Activated T-helper 9 cell treated with anti-CD3 and anti-CD28 coated beads, Interleukin-2, amount 50 U/mL, for 16 hours (primary cell): ENCODE measurements around the gene CCDC152.
"Not testable (repeated sequence)": the region's sequence is repeated elsewhere in the genome, so short reads cannot be mapped to it uniquely, and the experiment has no call there.

ENCODE experiments used
- DNase-seq: peaks from one replicate; pipeline ENCODE4 v3.0.0-alpha.2; 2020; ENCODE audit warnings: low read depth

Gene CCDC152

DNA sequence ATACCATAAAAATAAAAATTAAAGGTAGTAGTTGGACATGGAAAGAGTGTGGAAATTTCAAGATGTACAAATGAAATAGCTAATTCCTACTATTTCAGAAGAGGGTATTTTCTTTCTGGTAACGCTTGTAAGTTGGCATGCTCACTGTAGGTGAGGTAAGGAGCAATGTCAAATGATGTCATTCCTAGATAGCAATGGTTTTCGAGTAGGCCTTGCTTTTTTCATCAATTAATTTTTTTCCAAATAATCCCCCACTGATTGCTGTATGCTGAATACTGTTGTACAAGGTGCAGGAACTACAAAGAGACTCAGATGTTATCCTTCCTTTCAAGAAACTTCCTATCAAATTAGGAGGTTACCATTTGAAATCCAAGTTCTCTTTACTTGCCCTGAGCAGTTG lies 56.0 kb downstream of the CCDC152 start:
- DNase-seq: no peak

DNA sequence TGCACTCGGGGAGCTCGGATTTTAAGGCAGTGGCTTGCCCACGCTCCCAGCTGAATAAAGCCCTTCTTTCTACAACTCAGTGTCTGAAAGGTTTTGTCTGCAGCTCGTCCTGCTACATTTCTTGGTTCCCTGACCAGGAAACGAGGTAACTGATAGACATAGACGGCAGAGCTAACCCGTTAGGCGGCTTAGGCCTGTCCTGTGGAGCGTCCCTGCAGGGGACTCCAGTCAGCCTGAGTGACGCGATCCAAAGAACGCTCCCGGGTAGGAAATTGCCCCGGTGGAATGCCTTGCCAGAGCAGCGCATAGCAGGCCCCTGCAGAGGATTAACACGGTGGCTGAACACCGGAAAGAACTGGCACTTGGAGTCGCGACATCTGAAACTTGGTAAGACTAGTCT lies 56.9 kb downstream of the CCDC152 start:
- DNase-seq: no peak

DNA sequence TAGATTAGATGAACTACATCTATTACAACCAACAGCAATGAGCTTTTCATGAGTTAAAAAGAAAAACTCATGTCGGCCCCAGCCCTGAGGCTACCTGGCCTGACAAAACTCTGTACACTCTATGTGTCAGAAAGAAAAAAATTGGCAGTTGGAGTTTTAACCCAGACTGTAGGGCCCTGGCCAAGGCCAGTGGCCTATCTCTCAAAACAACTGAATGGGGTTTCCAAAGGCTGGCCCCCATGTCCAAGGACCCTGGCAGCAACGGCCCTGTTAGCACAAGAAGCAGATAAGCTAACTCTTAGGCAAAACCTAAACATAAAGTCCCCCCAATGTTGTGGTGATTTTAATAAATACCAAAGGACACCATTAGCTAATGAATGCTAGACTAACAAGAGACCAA lies 59.9 kb downstream of the CCDC152 start:
- not testable (repeated sequence) for DNase-seq

DNA sequence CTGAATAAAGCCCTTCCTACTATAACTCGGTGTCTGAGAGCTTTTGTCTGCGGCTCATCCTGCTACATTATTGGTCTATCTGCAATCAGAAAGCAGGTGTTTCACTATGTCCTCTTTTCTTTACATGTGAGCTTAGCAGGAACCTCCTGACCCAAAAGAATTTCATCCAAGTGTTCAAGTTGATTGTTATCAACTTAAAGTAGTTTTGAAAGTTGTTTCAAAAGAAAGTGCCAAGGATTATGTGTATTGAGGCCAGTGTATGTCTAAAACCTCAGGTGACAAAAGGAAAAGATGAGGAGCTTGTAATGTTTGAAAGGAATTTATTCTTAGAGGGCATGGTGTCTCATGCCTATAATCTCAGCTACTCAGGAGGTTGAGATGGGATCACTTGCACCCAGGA lies 63.1 kb downstream of the CCDC152 start:
- no peak for DNase-seq

DNA sequence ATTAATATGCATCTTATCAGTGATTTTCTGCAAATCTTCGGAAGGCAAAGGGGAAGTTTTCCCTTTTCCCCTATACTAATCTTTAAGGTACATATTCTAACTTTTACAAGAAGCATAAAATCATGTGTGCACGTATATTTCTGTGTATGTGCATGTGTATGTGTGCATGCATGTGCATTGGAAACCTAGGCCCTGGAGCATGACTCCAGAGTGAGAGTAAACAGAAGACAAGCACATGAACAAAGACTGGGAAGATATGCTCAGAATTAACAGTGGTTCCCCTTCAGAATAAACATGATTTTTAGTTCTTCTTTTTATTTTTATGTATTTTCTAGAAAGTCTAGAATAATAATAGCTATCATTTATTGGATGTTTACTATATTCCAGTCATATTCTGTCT lies 65.9 kb downstream of the CCDC152 start:
- no peak for DNase-seq

DNA sequence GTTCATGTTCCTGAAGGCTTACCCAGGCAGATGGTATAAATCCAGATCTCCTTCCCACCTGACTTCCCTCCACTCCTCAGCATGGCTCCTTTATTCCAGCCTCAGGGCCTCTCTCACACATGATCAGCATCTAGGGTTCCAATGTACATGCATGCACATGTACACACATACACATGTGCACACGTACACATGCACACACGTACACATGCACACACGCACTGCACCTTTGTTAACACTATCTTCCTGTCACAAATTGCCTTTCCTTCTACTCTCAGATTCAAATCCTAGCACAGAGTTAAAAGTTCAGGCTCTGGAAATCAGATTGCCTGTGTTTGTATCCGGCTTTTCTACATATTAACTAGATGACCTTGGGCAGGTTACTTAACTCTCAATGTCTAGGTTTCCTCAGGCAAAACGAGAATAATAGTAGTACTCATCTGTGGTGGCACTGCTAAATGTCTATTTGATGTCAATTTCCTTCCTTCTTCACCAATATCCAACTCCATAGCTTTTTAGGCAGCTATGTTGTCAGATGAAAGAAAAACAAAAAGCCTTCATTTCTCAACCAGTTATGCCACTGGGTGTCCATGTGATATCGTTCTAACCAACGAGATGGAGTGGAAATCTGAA lies 67.8 kb downstream of the CCDC152 start:
- DNase-seq: no peak

DNA sequence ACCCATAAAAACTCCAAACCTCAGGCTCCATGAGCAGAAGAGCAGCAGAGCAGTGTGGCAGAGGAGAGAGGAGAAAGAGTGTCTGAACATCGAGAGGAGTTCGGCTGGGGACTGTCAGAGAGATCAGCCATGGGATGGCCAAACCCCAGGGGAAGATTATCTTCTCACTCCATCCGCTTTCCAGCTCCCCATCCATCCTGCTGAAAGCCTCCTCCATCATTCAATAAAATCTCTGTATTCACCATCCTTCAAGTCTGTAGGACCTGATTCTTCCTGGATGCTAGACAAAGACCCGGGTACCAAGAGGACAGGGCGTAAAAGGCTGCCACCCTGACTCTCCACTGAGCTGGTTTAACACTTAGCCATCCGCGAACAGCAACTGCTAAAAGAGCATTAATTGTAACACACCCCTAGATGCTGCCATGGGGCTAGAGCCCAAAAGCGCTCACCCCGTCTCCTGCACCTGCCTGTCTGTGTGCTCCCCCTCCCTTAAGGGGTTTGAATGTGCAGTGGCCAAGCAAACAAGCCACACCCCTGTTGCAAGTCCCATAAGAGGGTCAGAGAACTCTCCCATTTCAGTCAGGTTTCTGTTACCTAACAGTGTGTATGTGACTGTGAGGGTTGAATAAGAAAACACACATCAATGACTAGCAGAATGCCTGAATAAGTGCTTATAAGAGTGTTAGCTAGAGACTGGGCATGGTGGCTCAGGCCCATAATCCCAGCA lies 69.0 kb downstream of the CCDC152 start:
- no peak for DNase-seq

DNA sequence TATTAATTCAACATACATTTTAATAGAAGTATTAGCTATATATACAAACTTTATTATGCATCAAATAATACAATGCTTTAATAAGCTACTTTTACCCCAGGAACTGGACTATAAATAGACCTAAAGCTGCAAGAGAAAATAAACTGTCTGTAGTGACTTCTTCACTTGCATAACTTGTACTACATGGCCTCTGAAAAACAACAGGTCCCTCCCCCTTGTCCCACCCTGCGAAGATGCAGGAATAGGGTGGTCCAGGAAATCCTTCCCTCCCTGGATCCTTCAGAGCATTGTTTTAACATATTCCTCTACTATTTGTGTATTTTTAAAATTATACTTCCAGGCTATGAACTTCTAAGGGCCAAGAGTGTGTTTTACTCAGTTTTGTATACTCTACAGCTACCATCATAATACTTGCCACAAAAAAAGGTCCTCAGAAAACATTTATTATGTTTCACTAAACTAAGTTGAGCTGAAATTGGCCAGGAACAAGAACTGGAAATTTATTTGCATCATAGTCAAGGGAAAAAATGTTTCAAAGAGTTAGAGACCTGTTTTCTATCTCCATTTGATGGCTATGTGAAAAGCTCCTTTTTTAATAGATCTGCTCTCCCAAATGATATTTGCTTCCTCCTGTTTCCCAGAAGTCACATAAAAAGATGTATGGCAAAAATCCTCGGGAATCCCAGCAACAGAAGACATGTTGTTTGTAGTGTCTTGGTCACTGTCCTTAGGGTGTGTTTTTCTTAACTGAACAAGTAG lies 70.3 kb downstream of the CCDC152 start:
- no peak for DNase-seq

DNA sequence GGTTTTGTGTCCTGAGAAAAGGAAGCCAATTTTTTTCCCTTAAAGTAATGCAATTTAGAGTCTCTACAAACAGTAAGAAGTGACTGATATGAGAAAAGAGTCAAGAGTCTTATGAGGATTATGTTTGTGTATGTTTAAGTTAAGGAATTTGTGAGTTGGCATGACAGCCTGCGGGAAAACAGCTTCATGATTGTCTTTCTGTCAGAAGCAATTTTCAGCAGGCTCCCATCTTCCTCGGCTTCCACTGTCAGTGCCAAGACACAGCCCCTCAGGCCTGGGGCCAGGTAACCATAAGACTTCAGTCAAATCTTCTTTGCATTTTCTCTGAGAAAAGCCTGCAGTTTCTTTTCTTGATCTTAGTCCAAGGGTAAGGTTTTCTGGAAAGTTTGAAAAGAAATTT lies 72.1 kb downstream of the CCDC152 start:
- no peak for DNase-seq

DNA sequence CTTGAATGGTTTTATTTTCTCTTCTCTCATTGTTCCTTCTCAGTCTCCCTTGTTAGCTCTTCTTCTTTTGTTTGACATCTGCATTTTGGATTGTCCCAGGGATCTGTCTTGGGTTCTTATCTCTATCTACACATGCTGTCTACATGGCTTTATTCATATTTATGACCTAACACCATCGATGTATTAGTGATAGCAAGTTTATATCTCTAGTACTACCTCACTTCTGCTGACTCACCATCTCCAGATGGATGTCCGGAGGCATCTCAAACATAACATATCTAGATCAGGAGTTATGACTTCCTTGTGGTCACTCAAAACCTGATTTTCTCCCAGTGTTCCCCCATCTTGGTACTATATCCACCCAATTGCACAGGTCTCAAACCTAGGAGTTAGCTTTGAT lies 74.3 kb downstream of the CCDC152 start:
- no peak for DNase-seq

DNA sequence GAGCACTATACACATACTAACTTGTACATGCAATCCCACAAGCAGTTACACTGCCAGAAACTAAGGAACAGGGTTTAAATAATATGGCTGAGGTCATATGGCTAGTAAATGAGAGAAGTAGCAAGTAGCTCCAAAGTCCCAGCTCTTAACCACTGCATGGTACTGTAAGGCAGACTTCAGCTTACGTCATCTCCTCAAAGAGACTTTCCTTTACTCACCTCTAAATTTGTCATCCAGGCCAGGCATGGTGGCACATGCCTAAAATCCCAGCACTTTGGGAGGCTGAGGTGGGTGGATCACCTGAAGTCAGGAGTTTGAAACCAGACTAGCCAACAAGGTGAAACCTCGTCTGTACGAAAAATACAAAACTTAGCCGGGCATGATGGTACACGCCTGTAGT lies 75.4 kb downstream of the CCDC152 start:
- no peak for DNase-seq

DNA sequence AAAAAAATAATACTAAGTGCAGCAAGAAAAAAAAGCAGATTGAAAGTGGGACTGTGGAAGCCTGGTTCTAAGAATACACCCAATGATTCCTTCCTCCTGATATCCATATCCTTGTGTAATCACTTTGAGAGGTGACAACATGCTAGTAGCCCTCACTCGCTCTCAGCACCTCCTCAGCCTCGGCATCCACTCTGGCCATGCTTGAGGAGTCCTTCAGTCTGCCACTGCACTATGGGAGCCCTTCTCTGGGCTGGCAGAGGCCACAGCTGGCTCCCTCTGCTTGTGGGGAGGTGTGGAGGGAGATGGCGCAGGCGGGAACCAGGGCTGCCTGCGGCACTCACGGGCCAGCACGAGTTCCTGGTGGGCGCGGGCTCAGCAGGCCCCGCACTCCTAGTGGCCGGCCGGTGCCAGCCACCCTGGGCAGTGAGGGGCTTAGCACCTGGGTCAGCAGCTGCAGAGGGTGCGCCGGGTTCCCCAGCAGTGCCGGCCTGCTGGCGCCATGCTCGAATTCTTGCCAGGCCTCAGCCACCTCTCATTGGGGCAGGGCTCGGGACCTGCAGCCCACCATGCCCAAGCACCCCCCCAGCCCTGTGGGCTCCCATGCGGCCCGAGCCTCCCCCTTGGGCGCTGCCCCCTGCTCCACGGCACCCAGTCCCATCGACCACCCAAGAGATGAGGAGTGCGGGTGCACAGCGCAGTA lies 79.6 kb downstream of the CCDC152 start:
- no peak for DNase-seq

DNA sequence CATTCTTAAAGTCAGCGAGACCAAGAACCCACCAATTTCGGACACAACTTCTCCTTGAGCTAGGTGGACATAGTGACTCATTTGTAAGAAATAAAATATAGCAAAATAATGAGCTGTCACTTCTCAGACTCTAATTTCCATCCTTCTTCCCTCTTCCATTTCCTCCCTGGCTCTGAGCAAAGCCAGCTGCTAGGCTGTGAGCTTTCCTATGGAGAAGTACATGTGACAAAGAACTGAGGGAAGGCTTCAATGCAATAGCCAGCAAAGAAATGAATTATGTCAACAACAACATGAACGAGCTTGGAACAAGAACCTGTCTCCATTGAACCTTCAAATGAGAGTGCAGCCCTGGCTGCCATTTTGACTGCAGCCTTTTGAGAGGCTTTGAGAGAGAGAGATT lies 81.0 kb downstream of the CCDC152 start:
- DNase-seq: no peak

DNA sequence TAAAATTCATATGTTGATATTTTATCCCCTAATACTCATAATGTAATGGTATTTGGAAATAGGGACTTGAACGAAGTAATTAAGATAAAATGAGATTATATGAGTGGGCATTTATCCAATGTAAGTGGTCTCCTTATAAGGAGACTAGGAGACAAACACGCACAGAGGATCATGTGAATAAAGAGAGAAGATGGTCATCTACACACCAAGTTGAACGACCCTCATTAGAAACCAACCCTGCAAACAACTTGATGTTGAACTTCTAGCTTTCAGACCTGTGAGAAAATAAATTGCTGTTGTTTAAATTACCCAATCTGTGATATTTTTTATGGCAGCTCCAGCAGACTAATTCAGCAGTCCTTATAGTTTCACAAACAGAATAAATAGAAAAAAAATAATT lies 82.6 kb downstream of the CCDC152 start:
- DNase-seq: no peak

DNA sequence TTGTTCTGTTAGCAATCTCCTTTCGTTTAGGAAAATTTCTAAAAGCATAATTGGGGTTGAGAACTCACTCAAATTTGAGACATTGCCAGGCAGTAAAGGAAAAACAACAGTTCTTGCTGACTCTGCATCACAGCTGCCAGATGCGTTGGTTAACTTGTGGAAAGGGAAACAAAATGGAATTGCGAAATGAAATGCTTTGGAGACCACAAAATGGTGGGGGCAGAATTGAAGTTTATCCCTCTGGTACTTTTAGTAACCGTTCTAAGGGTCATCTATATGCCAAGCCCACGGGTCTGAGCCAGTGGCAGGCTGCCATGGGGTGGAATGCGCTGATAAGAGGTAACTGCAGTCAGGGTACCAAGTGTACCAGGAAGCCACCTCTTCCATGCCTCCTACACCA lies 83.7 kb downstream of the CCDC152 start:
- no peak for DNase-seq

DNA sequence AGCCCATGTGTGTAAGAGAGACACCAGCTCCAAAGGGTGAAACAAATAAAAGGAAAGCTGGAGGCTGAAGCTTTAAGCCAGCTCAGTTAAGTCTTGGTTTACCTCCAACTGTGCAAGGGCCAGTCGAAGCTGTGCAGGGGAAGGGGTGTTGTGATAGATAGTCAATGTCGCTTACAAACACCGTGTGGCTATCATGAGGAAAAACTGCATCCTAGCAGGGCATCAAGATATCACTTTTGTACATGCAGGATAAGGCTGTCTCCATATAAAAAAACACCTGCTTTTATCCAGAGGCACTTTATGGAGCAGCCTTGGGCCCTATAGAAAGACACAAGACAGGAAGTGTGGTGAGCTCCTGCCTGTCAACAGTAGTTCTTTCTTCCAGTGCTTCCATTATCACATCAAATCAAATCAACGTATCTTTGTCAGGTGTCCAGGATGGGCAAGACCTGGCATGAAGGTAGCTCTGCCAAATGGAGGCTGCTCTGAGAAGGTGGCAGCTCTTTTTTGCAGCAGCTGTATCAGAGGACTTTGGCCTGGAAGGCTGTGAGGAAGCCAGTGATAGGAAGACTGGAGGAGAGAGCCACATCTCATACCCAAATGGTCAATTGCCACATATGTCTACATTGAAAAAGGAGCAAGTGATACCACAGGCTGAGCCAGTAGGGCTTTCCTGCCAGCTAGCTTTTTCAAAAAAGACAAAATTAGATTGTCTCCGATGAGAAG lies 84.4 kb downstream of the CCDC152 start:
- DNase-seq: no peak

DNA sequence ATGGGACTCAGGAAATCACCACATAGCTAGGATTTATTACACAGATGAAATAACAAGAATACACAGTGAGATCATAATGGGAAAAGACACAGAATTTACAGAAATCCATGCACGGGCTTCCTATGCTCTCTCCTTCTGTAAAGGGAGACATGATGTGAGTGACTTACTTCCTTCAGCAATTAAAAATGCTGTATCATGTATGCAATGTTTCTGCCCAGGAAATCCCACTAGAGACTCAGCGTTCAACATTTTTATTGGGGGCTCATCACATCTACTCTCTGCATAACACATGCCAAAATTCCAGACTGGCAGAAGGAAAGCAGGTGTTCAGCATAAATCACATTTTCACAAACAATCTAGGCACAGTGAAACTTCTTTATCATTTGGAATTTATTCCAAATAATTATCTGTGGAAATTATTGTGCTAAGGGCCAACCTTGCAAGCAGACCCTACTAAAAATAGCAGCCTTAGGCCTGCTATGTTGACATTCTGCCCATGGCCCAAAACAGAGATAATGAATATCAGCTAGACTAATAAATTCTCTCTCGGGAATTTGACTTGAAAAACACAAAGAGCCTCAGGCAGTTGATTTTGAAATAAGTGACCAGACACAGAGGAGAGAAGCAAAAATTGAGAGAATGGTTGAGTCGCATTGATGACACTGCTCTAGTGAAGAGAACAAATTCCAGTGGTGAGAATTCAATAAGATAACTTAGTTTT lies 86.5 kb downstream of the CCDC152 start:
- DNase-seq: no peak

DNA sequence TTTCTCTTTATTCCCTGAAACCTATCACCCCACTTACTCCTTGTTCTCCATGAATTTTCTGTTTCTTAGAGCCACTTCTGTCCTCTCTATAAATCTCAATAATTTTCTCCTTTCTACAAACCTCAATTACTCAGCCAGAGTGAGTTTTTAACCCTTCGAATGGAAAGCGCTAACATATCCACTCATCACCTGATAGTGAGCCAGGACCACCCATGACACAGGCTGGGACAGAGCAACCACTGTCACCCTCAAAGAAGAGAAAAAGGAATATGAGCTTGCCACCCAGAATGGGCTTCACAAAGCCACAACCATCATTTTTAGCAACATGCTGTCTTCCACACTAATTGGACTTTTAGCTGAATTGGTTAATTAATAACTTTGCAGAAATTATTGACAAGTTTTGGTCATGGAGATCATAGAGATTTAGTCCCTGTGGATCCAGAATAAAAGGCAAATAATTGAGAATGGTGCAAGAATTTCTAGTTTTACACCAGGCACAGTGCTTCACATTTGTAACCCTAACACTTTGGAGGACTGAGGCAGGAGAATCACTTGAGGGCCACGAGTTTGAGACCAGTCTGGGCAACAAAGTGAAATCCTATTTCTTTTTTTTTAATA lies 87.2 kb downstream of the CCDC152 start:
- DNase-seq: no peak

DNA sequence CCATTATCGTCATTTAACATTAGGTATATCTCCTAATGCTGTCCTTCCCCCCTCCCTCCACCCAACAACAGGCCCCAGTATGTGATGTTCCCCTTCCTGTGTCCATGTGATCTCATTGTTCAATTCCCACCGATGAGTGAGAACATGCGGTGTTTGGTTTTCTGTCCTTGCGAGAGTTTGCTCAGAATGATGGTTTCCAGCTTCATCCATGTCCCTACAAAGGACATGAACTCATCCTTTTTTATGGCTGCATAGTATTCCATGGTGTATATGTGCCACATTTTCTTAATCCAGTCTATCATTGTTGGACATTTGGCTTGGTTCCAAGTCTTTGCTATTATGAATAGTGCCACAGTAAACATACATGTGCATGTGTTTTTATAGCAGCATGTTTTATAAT lies 87.8 kb downstream of the CCDC152 start:
- DNase-seq: not testable (repeated sequence)

DNA sequence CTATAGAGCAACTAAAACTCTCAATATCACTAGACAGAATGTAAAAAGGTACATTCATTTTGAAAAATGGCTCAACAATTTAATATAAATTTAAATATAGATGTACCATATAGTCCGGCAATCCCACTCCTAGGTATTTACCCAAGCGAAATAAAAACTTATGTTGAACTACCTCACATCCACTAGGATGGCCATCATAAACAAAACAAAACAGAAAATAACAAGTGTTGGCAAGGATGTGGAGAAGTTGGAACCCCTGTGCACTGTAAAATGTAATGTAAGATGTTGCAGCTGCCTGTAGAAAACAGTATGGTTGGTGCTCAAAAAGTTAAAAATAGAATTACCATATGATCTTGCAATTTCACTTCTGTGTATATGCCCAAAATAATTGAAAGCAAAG lies 91.9 kb downstream of the CCDC152 start:
- no peak for DNase-seq

DNA sequence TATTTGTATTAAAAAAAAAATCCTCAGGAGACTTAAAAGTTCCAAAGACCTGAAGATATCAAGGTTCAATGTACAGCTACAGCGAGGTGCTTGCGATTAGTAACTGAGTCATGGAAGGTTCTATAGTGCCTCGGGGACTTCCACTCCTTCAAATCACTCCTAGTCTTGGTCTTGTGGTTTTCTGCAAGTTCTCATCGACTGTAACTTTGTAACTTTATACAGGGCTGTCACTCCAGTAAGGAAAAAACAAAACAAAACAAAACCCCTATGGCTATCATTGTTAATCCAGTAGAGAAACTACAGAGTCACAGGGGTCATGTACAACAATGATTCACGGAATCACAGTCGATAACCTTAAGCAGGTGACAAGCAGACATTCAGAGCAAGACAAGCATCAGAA lies 94.9 kb downstream of the CCDC152 start:
- DNase-seq: no peak
